PFSK-1 (cell line): Measurements from ENCODE around the gene TACO1.

Experiments
- FOXP2 ChIP-seq: optimal IDR thresholded peaks from 2 replicates; pipeline ENCODE3; 2011; ENCODE audit warnings: borderline replicate concordance, control low read depth, inconsistent platforms; ENCODE audit not compliant: insufficient read depth; ENCODE audit errors: extremely low read length, extremely low read depth
- POLR2AphosphoS5 ChIP-seq: IDR thresholded peaks from 2 replicates; pipeline ENCODE4 v1.6.1; 2012; ENCODE audit warnings: low read depth, mild to moderate bottlenecking, control low read depth, low read length, moderate library complexity
- SIN3A ChIP-seq: IDR thresholded peaks from 2 replicates; pipeline ENCODE4 v1.6.1; 2012; ENCODE audit warnings: mild to moderate bottlenecking, low read length, moderate library complexity, borderline replicate concordance; ENCODE audit not compliant: insufficient read depth
- TAF1 ChIP-seq: IDR thresholded peaks from 2 replicates; pipeline ENCODE4 v1.6.1; 2012; ENCODE audit warnings: low read length, control low read depth, borderline replicate concordance; ENCODE audit not compliant: insufficient read depth
- TF ChIP-seq, protein P1 (sequence below), 2 experiments: IDR thresholded peaks; 2 replicates each; pipeline versions ENCODE4 v1.6.1 to v1.8.0; 2011 to 2012; ENCODE audit warnings: low read depth in 2 of 2, low read length in 2 of 2, control low read depth in 1 of 2, inconsistent platforms in 1 of 2, mild to moderate bottlenecking in 1 of 2, moderate library complexity in 1 of 2; ENCODE audit not compliant: insufficient read depth in 1 of 2

TACO1 gene

DNA sequence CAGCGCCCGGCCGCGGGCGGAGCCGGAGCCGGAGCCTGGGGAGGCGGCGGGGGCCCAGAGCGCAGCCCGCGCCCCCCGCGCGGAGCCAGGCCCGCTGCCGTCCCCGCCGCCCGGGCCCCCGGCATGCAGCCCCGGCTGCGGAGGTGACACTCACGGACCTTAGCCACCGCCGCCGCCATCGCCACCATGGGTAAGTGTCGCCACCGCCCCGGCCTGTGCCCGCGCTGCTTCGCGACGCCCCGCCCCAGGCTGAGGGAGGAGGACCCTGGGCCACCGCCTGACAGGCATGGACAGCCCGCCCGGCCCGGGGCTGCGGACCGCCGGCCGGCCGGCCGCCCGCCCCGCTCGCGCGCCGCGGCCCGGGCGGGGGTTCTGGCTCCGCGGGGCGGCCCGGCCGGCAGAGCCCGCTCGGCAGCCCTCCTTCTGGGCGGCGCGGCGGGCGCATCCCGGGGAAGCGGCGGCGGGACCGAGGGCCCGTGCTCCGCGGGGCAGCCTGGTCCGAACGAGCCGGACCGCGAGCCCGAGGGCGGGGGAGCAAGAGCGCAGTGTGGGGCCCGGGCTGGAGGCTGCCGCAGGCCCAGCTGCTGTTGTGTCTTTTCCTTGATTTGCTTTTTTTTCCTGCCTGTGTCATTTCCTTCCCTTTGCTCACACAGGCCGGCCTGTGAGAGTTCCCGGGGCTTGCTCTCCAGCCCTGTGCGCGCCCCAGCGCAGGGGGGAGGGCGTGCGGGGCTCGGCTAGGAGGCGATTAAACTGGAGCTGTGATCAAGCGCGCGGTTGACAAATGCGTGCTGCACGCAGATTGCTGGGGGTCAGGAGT, 22.1 kb downstream of the TACO1 start:
- TF ChIP-seq SIN3A (peak; percentile 90; the same call in 1 of the 2 replicates), FOXP2 (no peak), TAF1 (no peak), POLR2AphosphoS5 (no peak)
- TF ChIP-seq, protein P1, sequence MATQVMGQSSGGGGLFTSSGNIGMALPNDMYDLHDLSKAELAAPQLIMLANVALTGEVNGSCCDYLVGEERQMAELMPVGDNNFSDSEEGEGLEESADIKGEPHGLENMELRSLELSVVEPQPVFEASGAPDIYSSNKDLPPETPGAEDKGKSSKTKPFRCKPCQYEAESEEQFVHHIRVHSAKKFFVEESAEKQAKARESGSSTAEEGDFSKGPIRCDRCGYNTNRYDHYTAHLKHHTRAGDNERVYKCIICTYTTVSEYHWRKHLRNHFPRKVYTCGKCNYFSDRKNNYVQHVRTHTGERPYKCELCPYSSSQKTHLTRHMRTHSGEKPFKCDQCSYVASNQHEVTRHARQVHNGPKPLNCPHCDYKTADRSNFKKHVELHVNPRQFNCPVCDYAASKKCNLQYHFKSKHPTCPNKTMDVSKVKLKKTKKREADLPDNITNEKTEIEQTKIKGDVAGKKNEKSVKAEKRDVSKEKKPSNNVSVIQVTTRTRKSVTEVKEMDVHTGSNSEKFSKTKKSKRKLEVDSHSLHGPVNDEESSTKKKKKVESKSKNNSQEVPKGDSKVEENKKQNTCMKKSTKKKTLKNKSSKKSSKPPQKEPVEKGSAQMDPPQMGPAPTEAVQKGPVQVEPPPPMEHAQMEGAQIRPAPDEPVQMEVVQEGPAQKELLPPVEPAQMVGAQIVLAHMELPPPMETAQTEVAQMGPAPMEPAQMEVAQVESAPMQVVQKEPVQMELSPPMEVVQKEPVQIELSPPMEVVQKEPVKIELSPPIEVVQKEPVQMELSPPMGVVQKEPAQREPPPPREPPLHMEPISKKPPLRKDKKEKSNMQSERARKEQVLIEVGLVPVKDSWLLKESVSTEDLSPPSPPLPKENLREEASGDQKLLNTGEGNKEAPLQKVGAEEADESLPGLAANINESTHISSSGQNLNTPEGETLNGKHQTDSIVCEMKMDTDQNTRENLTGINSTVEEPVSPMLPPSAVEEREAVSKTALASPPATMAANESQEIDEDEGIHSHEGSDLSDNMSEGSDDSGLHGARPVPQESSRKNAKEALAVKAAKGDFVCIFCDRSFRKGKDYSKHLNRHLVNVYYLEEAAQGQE (IDR thresholded peaks at IDR 0.05; ENCODE audit: insufficient read depth in 1 of 2, low read depth in 2 of 2, low read length in 2 of 2), result no peak

DNA sequence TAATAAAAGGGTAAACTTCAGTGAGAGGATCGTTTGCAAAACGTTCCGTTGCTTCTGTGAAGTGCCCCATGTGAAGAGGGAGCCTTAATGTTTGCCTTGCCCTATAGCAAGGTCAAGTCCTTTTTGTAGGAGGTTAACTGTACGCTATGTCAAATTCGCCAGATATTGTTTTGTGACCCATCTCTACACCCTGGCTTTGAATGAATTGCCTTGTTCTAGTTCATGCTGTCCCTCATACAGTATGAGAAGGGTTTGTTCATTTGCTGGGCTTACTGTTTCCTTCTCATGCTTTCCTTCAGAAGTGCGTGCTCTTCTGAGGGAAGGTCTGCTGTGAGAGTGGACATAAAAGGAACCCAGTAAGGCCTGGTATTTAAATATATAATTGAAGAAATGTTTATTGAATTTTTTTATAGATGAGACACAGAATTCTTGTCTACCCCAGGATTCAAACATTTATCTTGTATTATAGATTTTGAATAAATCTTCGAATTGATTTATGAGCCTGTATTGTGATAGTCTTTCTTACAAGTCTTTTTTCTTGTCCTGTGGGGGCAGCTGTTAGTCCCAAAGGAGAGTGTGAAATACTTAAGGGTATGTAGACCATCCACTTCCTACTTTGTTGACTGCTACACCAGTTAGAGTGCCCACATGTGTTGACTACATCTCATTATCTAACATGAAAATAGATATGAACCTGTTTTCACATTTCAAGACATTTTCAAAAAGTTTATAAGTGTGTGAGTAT, 23.3 kb downstream of the TACO1 start:
- TF ChIP-seq, protein P1 (IDR thresholded peaks at IDR 0.05; ENCODE audit: insufficient read depth in 1 of 2, low read depth in 2 of 2, low read length in 2 of 2), result no peak
- TF ChIP-seq POLR2AphosphoS5 (no peak), SIN3A (no peak), FOXP2 (no peak)

DNA sequence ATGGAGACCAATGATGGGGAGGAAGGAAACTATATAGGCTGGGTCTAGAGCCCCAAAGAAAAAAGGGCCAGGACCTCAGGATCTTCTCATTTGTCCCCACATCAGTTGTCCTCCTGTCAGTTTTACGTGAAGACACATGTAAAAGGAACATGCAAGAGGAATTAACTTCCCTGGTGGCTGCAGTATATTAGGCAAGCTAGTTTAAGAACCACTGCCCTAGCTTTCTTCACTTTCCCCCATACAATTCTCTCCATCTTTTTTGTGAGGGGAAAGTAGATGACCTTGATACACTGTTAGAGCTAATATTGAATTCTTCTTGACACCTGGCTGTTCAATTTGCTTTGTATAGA, 23.8 kb downstream of the TACO1 start:
- TF ChIP-seq, protein P1 (IDR thresholded peaks at IDR 0.05; ENCODE audit: insufficient read depth in 1 of 2, low read depth in 2 of 2, low read length in 2 of 2), result no peak
- TF ChIP-seq POLR2AphosphoS5 (no peak), FOXP2 (no peak), TAF1 (no peak), SIN3A (no peak)

DNA sequence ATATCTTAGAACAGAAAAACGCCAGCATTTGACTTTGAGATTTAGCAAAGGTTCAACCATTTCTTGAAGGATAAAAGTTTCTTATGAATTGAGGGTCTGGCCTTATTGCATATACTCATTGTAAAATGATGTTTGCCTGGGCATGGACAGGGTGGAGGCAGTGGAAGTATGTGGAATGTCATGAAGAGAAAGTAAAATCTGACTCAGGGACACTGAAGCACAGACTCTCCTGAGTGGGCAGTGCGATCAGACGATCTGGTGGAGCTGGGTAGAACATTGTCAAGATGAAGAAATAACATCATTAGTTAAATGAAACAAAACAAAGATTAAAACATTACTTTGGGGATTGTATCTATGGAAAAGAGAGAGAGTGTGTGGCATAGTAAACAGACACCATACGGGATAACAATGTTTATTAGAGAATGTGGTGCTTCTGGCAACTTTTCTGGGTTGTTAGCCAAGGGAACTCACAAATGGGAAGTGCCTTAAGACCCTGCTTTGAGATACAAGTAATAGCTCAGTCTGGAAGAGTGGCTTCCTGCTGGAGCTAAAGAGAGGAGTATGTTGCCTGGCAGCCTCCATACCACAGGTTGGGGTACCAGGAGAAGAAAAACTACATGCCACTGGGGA, 26.0 kb downstream of the TACO1 start:
- TF ChIP-seq, protein P1 (IDR thresholded peaks at IDR 0.05; ENCODE audit: insufficient read depth in 1 of 2, low read depth in 2 of 2, low read length in 2 of 2), result no peak
- TF ChIP-seq TAF1 (no peak), POLR2AphosphoS5 (no peak), FOXP2 (no peak), SIN3A (no peak)
